Stimulated activated CD8-positive, alpha-beta memory T cell treated with anti-CD3 and anti-CD28 coated beads, Interleukin-15, amount 100 ng/mL, for 48 hours (primary cell): ENCODE results near the gene AR.
"Not testable (repeated sequence)": the region's sequence is repeated elsewhere in the genome, so short reads cannot be mapped to it uniquely, and the experiment has no call there.

Source experiments
- DNase-seq, 2 donors: peaks; one replicate each; pipeline ENCODE4 v3.0.0-alpha.2; 2020; ENCODE audit warnings: low read depth in 2 of 2

AR gene

DNA sequence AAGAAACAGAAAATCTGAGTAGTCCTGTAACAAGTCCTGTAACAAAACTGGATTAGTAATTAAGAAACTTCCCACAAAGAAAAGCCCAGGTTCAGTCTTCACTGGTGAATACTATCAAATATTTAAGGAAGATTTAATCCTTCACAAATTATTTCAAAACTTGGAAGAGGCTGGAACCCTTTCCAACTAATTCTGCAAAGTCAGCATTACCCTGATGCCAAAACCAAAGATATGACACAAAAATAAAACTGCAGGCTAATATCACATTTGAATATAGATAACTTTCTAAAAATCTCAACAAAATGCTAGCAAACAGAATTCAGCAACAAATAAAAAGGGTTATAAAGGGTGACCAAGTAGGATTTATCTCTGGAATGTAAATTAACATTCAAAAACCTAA, 80.5 kb downstream of the AR start:
- no peak for DNase-seq

GRCh38 chrX:67635424-67635823, 91.6 kb downstream of the AR start:
- no peak for DNase-seq

DNA sequence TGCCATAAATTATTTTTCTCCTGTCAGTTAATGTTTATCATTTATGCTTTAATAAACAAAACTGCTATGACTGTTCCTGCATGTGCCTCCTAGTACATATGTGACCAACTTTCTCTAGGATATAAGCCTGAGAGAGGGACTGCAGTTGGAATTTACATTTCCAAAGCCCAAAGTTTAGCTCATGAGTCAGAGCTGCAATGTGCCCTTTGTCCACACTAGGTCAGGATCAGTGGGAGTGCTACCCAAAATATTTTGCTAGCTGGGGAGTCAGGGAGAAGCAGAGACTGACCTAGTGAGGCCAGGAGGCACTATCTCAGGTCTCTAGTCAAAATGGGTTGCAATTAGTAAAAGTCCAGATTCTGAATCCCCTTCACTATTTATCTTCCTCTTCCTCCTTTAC, 92.7 kb downstream of the AR start:
- DNase-seq, result no peak

GRCh38 chrX:67637293-67637692, 93.5 kb downstream of the AR start:
- not testable (repeated sequence) for DNase-seq

DNA sequence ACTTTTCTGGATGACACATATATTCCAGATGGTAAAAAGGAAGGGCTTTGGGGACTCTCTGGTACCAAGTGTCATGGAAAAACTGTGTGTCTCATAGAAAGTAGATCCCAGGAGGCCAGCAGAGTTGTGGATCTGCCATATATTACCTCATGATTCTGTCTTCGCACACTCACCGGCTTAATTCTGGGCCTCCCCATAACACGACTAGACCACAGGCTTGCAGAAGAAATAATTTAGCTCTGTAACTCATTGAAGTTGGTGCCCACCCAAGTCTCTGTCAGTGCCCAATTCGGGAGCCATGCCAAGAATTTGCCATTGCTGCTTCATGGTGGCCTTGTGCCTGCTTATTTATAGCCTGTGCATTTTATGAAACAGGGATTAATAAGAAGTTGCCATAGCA, 104.5 kb downstream of the AR start:
- DNase-seq, result no peak

- DNase-seq, result no peak
Observed at GRCh38 chrX:67651437-67652142, 107.8 kb downstream of the AR start.

DNA sequence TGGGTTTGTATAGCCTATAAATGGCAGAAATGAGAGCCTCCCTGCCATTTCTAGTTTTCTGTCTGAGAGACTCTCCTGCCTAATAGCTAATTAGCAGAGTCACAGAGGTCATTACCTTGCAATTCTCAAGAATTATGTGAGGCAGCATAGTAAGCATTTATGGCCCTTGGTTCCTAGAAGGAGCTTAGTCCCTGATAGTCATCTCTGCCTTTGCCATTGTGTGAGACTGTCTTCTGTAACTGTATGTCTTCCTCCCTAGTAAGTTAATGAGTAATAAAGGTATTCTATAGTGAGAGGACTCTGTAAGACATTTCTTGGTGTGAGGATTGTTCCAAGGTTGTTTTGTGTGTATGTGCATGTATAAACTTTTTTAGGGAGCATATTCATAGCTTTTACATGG, 108.7 kb downstream of the AR start:
- no peak for DNase-seq

DNA sequence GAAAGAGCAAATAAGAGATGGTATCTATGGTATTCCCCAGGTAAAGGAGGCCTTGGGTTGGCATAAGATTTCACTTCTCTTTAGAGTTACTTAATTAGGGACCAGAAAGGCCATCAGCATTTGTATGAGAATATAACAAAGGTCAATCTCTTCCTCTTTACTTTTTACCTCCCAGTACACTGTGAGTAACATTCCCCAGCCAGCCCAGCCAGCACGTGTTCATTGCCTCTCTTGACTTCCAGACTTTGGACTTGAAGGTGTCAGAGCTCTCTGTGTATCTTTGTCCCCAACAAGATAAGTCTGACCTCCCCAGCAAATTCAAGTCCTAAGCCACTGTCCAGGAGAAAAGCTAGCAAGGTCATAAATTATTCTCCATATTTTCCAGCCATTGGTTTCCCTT, 110.5 kb downstream of the AR start:
- no peak for DNase-seq

DNA sequence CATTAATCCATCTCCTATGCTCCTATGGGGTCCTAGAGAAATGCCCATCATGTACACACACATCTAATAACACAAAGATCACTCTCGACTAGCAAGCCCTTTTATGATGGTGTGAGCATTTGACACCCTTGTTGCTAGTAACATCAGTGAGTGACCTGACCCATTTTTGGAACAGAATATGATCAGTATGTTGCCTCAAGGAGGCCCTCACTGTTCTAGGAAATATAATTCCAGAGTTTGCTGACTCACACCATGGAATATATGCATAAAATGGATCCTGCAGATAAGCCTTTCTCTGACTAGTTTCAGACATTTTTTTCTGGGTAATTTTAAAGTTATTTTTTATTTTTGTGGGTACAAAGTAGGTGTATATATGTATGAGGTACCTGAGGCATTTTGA, 121.8 kb downstream of the AR start:
- DNase-seq, result no peak

- DNase-seq, result not testable (repeated sequence)
Observed at GRCh38 chrX:67670717-67671116, 126.9 kb downstream of the AR start.

GRCh38 chrX:67673741-67674274, 130.0 kb downstream of the AR start:
- no peak for DNase-seq

DNA sequence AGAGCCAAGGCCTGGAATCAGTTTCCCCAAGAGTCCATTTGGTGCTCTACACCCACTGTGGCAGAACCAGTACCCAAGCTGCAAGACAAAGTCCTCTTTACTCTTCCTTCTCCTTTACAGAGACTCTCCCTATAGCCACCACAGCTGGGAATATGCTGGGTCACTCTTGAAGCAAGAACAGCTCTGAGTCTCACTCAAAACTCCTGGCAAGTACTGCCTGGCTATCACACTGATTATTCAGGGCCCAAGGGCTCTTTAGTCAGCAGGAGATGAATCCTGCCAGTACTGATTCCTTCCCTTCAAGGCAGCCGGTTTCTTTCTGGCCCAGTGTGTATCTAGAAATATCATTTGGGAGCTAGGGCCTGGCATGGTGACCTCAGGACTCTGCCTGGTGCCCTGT, 130.9 kb downstream of the AR start:
- no peak for DNase-seq

DNA sequence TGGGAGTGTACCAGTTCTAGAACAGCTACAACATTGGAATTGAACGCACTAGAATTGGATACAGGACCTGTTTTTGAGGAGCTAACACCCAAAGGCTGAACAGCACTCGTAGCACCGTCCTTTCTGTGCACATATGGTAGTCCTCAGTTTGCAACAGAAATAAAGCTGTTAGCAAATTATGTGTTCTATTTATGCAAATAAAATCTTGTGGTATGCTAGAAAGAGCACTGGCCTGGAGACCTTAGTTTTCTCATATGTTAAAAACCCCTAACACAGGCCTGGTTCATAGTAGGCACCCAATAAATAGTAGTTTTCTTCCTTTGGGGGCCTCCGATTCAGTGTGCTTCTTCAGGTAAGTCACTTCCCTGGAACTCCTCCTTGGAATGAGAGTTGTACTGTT, 140.3 kb downstream of the AR start:
- no peak for DNase-seq

DNA sequence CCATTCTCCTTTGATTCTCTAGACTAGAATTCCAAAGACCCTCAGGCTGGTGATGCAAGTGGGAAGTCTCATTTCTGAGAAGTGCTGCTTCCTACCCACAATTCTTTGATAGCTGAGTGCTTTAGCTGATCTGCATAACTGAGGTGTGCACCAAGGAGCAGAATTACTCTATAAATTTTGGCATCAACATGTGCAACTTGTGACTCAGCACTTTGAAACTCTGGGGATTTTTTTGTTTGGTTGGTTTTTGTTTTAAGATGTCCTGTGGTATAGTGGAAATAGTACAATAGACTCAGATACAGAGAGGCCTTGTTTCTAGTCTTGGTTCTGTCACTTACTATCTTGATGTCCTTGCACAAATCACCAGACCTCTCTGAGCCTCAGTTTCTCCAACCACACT, 148.4 kb downstream of the AR start:
- DNase-seq, result no peak

DNA sequence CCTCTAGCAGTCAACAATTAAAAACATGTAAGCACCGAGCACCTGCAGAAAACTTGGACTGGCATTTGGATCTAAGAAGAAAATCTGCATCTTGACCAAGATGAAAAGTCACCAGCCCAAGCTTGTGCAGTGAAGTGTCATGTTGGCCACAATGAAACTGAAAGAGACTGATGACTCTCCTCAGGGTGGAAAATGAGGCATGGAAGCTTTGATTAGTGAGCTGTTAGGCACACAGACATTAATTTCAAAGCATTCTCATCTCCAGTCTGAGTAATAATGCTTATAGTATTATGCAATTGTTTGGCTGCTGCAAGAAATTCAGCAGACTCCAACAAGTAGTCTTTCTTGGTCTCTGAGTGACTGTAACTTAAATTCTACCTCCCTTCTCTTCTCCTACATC, 150.1 kb downstream of the AR start:
- no peak for DNase-seq

DNA sequence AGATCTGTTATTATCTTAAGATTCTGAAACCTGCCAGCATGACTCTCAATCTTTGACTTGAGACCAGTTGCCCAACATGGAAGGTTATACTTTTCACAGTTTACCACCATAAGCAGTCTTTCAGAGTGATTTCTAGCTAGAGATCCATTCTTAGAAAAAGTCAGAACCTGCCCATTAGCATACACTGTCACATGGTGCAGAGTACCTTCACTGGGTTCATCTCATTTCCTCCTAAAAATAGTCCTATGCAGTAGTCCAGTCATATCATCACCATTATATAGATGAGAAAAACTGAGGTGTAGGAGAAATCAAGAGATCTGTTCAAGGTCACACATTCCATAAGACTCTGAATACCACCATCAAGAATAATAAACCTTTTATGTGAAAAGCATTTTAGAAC, 153.6 kb downstream of the AR start:
- DNase-seq, result no peak

GRCh38 chrX:67700602-67701001, 156.8 kb downstream of the AR start:
- no peak for DNase-seq

DNA sequence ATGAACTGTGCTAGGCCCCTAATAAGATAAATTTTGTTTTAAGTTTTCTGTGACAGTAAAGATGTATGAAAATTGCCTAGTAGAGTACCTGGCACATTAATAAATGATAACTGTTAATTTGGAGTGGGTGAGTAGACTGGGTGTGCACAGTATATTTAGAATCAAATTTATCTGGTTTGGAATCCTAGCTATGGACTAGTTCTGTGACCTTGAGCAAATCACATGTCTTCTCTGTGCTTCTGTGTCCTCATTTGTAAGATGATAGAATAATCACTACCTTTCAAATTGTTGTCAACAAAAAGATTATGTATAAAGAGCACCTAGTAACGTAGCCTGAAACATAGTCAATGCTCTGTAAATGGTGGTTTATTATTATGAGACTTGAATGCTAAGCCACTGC, 170.2 kb downstream of the AR start:
- no peak for DNase-seq

GRCh38 chrX:67717571-67717970, 173.8 kb downstream of the AR start:
- no peak for DNase-seq

DNA sequence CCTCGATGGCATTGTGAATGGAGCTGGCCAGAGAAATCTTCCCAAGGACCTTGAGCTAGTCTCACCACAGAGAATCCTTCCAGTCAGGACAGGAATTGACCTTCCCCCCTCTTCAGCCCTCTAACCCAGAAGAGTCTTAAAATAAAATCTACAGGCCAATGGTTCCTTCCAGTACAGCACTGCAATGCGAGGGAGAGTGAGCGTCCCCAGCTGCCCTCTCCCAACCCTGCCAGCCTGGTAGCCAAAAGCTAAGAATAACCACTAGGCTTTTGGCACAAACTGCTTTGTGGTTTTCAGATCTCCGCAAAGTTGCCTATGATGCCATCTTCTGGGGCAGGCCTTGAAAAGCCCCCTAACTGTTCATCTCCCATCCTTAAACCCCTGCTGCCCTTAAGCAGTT, 175.1 kb downstream of the AR start:
- DNase-seq, result no peak

DNA sequence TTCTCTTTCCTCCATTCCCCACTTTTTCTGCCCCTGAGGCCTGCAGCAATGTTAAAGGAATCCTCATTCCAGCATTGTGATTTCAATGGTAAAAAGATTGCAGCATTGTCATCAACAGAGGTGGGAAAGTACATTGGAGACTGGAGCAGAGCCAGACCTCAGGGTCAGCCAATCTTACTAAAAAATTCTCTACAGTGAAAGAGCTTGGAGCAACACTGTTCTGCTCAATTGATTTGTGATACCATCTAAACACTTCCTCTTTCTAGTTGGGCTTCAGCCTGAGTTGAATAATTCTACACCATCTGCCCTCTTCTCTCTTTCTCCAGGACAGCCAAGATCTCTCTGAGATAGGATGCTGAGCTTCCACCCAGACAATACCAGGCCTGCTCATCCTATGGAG, 176.5 kb downstream of the AR start:
- DNase-seq, result no peak

DNA sequence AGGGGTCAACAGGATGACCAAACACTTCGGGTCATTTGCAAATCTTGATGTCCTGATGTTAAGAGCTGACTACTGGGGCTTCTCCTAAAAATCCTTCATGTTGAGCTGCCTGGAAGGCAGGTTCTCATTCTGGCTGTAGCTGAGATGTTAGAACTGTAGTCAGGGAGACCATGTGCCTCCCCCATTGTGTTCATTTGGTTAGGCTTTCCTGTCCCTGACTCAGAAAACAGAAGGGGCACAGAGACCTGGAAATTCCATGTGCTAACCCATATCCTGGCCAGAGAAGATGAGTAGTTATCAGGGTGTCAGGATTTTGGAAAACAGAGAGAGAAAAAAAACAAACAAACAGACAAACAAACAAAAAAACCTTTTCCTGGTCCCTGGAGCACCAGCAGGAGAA, 177.5 kb downstream of the AR start:
- DNase-seq, result no peak

DNA sequence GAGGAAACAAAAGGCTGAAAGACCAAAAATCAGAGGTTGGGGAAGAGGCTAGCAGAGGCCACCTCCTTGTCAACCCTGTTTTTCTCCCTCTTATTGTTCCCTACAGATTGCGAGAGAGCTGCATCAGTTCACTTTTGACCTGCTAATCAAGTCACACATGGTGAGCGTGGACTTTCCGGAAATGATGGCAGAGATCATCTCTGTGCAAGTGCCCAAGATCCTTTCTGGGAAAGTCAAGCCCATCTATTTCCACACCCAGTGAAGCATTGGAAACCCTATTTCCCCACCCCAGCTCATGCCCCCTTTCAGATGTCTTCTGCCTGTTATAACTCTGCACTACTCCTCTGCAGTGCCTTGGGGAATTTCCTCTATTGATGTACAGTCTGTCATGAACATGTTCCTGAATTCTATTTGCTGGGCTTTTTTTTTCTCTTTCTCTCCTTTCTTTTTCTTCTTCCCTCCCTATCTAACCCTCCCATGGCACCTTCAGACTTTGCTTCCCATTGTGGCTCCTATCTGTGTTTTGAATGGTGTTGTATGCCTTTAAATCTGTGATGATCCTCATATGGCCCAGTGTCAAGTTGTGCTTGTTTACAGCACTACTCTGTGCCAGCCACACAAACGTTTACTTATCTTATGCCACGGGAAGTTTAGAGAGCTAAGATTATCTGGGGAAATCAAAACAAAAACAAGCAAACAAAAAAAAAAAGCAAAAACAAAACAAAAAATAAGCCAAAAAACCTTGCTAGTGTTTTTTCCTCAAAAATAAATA, 179.9 kb downstream of the AR start:
- no peak for DNase-seq
